HG03175 (cell line): Measurements from ENCODE around the gene ITGAV.

Experiments
- ATAC-seq: cut with Tn5 transposase; IDR thresholded peaks from one replicate; pipeline ENCODE4 v1.9.1; 2021; ENCODE audit warnings: mild to moderate bottlenecking, moderate library complexity; ENCODE audit not compliant: unreplicated experiment

Gene ITGAV

GRCh38 chr2:186573531-186573930, 16.3 kb upstream of the ITGAV start:
- no peak for ATAC-seq

- ATAC-seq: no peak
Measured at GRCh38 chr2:186575302-186575701, 14.6 kb upstream of the ITGAV start.

GRCh38 chr2:186575856-186576255, 14.0 kb upstream of the ITGAV start:
- no peak for ATAC-seq

- no peak for ATAC-seq
Measured at GRCh38 chr2:186576614-186577013, 13.2 kb upstream of the ITGAV start.

- no peak for ATAC-seq
Measured at GRCh38 chr2:186582698-186583097, 7.2 kb upstream of the ITGAV start.

GRCh38 chr2:186584053-186584452, 5.8 kb upstream of the ITGAV start:
- ATAC-seq: no peak

GRCh38 chr2:186588421-186588820, 1.4 kb upstream of the ITGAV start:
- no peak for ATAC-seq

- no peak for ATAC-seq
Measured at GRCh38 chr2:186588940-186589611, 780 bp upstream of the ITGAV start.

GRCh38 chr2:186590350-186590758, 498 bp downstream of the ITGAV start:
- no peak for ATAC-seq

GRCh38 chr2:186590759-186591505, 1.1 kb downstream of the ITGAV start:
- ATAC-seq: peak; percentile 15

- no peak for ATAC-seq
Measured at GRCh38 chr2:186591506-186591890, 1.6 kb downstream of the ITGAV start.

- no peak for ATAC-seq
Measured at GRCh38 chr2:186592137-186592875, 2.5 kb downstream of the ITGAV start.

GRCh38 chr2:186593523-186593922, 3.7 kb downstream of the ITGAV start:
- ATAC-seq: no peak

- ATAC-seq: no peak
Measured at GRCh38 chr2:186594001-186594722, 4.3 kb downstream of the ITGAV start.

- ATAC-seq: no peak
Measured at GRCh38 chr2:186595219-186595618, 5.4 kb downstream of the ITGAV start.

GRCh38 chr2:186599186-186599778, 9.4 kb downstream of the ITGAV start:
- no peak for ATAC-seq

- ATAC-seq: no peak
Measured at GRCh38 chr2:186603286-186603685, 13.4 kb downstream of the ITGAV start.

GRCh38 chr2:186605041-186605440, 15.2 kb downstream of the ITGAV start:
- no peak for ATAC-seq

GRCh38 chr2:186607660-186608324, 17.9 kb downstream of the ITGAV start:
- ATAC-seq: no peak

- ATAC-seq: no peak
Measured at GRCh38 chr2:186610785-186611184, 20.9 kb downstream of the ITGAV start.
